Kidney (tissue), 14 donors: ENCODE data around the gene RHOV. TPM values are rescaled to one million over a fixed set of nuclear protein-coding genes. Genes with fewer than 3 reads are reported as not detected.
A peak's percentile ranks its signal among the peaks of the same experiment; 100 is the strongest.

Experiments used
- DNase-seq, 5 donors: peaks; one replicate each; pipeline ENCODE4 v3.0.0-alpha.2; 2013 to 2020
- FAIRE-seq: peaks from 2 replicates; lab custom pipeline; 2012; peaks lifted over from hg19 to GRCh38; lab: Jason Lieb, UNC
- H3K27ac ChIP-seq, 2 donors: one replicate each; pipeline ENCODE4 v1.7.0; 2013; ENCODE audit warnings: low read depth in 2 of 2, low read length in 2 of 2, inconsistent platforms in 1 of 2
- H3K27me3 ChIP-seq: one replicate; pipeline ENCODE4 v1.7.1; 2013; ENCODE audit warnings: low read length, inconsistent platforms; ENCODE audit not compliant: control insufficient read depth, insufficient read depth
- H3K36me3 ChIP-seq, 3 donors: one replicate each; pipeline versions ENCODE4 v1.7.0 to v1.7.1; 2013; ENCODE audit warnings: low read length in 3 of 3, control low read depth in 1 of 3, inconsistent platforms in 1 of 3; ENCODE audit not compliant: insufficient read depth in 3 of 3, control insufficient read depth in 2 of 3
- H3K4me1 ChIP-seq, 3 donors: one replicate each; pipeline versions ENCODE4 v1.7.0 to v1.7.1; 2013; ENCODE audit warnings: low read length in 3 of 3, inconsistent platforms in 1 of 3, low read depth in 1 of 3; ENCODE audit not compliant: control insufficient read depth in 2 of 3, insufficient read depth in 2 of 3
- H3K4me3 ChIP-seq, 3 donors: one replicate each; pipeline versions ENCODE4 v1.7.0 to v1.8.1; 2013; ENCODE audit warnings: low read length in 3 of 3, control low read depth in 1 of 3, inconsistent platforms in 1 of 3
- H3K9ac ChIP-seq, 3 donors: one replicate each; pipeline versions ENCODE4 v1.7.0 to v1.7.1; 2013; ENCODE audit warnings: low read length in 3 of 3, control low read depth in 1 of 3, inconsistent platforms in 1 of 3
- H3K9me3 ChIP-seq, 3 donors: one replicate each; pipeline versions ENCODE4 v1.7.0 to v1.7.1; 2013; ENCODE audit warnings: low read length in 3 of 3, control low read depth in 1 of 3, inconsistent platforms in 1 of 3; ENCODE audit not compliant: control insufficient read depth in 2 of 3, insufficient read depth in 1 of 3
- intact Hi-C: fragments of 100-400 bp; cut with DNase I; formaldehyde crosslinking; loops from one replicate; pipeline ENCODE4 v1.11.1; 2022
- polyA plus RNA-seq: library from polyadenylated mRNA; stranded (reverse); fragments of 350-450 nt; fragmentation: Illumina TruSeq; extraction: RNeasy Lipid Tissue Mini Kit (QIAGEN cat#74804); gene quantifications from one replicate; pipeline ENCODE4 v1.2.3, GENCODE V29; 2014; ENCODE audit warnings: low read depth, low replicate concordance; ENCODE audit not compliant: insufficient read depth
- total RNA-seq: library from RNA; stranded (reverse); fragmentation: NEBNext Ultra II Directional; extraction: Animal tissue kit (Norgen Biotek cat#: 25700); gene quantifications from one replicate; pipeline ENCODE4 v1.2.1, GENCODE V29; 2021
- TF ChIP-seq, protein P1 (sequence below): IDR thresholded peaks from 3 replicates; pipeline ENCODE4 v1.5.1; 2012; ENCODE audit warnings: mild to moderate bottlenecking, moderate library complexity, borderline replicate concordance; ENCODE audit not compliant: insufficient read depth; ENCODE audit errors: extremely low read depth
- donor health status: control.
- donor health status: control.
- donor health status: control.
- donor health status: control.
- donor health status: control.
- donor health status: DM: yes; HTN: yes; CAD: no.
- donor health status: Normal renal cell carcinoma (clear cell type).

Gene RHOV
- total and polyA plus RNA-seq, 2 donors from 2014 or later, result 3.0 to 4.6 TPM

DNA sequence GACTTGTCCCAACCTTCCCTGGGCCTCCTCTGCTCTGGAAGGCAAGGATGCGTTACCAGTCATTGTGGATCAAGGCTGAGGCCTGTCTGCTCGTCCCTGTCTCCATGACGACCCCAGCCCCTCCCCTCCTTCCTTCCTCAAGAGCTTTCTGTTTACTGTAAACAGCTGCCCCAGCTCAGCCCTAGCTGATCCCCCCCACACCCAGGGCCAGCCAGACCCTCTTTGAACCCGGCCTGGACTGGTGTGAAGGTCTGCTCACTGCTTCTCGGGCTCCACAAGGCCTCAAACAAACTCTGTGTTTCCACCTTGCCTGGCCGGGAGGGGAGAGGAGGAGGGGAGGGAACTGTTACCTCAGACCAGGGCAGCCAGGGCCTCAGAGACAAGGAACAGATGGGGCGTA is 37.1 kb upstream of the RHOV start:
- no peak overlapping the region for H3K4me3 ChIP-seq
- H3K36me3 ChIP-seq, result no peaks in the 10 kb centered on the region
- H3K27ac ChIP-seq, result peak overlapping the region in 1 of 2 donors; percentile 17
- H3K9me3 ChIP-seq, result no peaks in the 10 kb centered on the region
- FAIRE-seq (no peak), DNase-seq (peak in 4 of 5 donors; percentile 90 to 94 (median 94))
- peaks cover 0 to 26% (median 9%) of the 10 kb centered on the region in 3 donors for H3K4me1 ChIP-seq
- intact Hi-C loops, result no loop called here
- H3K27me3 ChIP-seq, result no peaks in the 10 kb centered on the region
- H3K9ac ChIP-seq, result no peak overlapping the region
- TF ChIP-seq, protein P1, sequence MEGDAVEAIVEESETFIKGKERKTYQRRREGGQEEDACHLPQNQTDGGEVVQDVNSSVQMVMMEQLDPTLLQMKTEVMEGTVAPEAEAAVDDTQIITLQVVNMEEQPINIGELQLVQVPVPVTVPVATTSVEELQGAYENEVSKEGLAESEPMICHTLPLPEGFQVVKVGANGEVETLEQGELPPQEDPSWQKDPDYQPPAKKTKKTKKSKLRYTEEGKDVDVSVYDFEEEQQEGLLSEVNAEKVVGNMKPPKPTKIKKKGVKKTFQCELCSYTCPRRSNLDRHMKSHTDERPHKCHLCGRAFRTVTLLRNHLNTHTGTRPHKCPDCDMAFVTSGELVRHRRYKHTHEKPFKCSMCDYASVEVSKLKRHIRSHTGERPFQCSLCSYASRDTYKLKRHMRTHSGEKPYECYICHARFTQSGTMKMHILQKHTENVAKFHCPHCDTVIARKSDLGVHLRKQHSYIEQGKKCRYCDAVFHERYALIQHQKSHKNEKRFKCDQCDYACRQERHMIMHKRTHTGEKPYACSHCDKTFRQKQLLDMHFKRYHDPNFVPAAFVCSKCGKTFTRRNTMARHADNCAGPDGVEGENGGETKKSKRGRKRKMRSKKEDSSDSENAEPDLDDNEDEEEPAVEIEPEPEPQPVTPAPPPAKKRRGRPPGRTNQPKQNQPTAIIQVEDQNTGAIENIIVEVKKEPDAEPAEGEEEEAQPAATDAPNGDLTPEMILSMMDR, result no peak

- DNase-seq, result peak in 3 of 5 donors; percentile 60 to 79 (median 74)
- Histone ChIP-seq H3K9ac (no peak overlapping the region), H3K36me3 (no peaks in the 10 kb centered on the region), H3K4me1 (peaks cover 6 to 34% (median 9%) of the 10 kb centered on the region in 3 donors), H3K27me3 (no peaks in the 10 kb centered on the region), H3K4me3 (no peak overlapping the region), H3K9me3 (no peaks in the 10 kb centered on the region), H3K27ac (peak overlapping the region; percentile 17 to 45)
- no peak for FAIRE-seq
- intact Hi-C loops, result loop anchor here (10.0 kb wide), 2 partner anchors 115 to 275 kb away; no protein-coding TSS in a partner anchor
- TF ChIP-seq, protein P1, result no peak
Observed at GRCh38 chr15:40909662-40910630, 35.9 kb upstream of the RHOV start.

GRCh38 chr15:40908095-40908494 is 34.1 kb upstream of the RHOV start:
- Histone ChIP-seq H3K4me3 (no peak overlapping the region), H3K9ac (peak overlapping the region in 1 of 3 donors; percentile 19), H3K36me3 (peaks cover 0 to 10% (median 7%) of the 10 kb centered on the region in 3 donors), H3K27me3 (no peaks in the 10 kb centered on the region), H3K4me1 (peaks cover 9 to 43% (median 10%) of the 10 kb centered on the region in 3 donors), H3K27ac (peak overlapping the region; percentile 22 to 97), H3K9me3 (no peaks in the 10 kb centered on the region)
- DNase-seq, result peak in 1 of 5 donors; percentile 45
- intact Hi-C loops, result loop anchor here (10.0 kb wide), 2 partner anchors 117 to 277 kb away; no protein-coding TSS in a partner anchor
- TF ChIP-seq, protein P1, result no peak
- FAIRE-seq, result no peak
